ENCODE data around the gene CBFB.

Gene CBFB

DNA sequence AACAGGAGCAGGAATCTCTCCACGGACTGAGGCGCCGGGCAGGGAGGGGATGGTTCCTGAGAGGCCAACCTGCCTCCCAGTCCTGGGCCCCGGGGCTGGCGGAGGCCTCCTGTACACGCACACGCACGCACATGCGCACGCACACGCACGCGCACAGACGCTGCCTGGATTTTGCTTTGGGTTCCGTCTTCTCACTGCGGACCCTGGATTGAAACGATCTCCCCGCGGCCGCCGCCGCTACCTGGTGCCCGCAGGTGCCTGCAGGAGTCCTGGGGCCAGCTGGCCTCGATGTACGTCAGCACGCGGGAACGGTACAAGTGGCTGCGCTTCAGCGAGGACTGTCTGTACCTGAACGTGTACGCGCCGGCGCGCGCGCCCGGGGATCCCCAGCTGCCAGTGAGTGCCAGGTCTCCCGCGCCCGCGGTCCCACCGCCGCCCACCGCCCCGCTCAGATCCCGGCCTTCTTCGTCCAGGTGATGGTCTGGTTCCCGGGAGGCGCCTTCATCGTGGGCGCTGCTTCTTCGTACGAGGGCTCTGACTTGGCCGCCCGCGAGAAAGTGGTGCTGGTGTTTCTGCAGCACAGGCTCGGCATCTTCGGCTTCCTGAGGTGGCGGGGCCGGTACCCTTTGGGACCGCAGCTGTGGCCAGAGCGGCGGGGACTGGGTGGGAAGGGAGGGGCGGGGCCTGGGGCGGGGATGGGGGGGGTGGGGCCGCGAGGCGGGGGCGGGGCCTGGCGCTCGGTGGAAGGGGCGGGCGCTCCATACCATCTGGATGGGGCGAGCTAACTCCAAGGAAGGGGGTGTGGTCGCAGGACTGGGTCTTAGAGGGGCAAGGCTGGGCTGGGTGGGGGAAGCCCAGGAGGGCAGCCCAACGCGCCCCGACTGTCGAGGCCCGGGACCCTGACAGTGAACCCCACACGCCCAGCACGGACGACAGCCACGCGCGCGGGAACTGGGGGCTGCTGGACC lies 28.3 kb upstream of the CBFB start:
- peak; percentile 45 to 52 (median 47) for DNase-seq
- Histone ChIP-seq H3K4me3 (ENCODE audit: insufficient read depth, low read depth, low read length, poor library complexity, severe bottlenecking) (peak overlapping the region; percentile 58), H3K9me3 (ENCODE audit: control insufficient read depth, low read length) (no peaks in the 10 kb centered on the region), H3K4me1 (ENCODE audit: control insufficient read depth, insufficient read depth, low read length, poor library complexity, severe bottlenecking) (peaks cover 9% of the 10 kb centered on the region), H3K27ac (ENCODE audit: insufficient read depth, low read length, poor library complexity, severe bottlenecking) (peak overlapping the region; percentile 42), H3K36me3 (ENCODE audit: control insufficient read depth, insufficient read depth, low read length) (no peaks in the 10 kb centered on the region), H3K27me3 (replicated peaks; ENCODE audit: control insufficient read depth, insufficient read depth, low read length, poor library complexity, severe bottlenecking) (no peaks in the 10 kb centered on the region)

DNA sequence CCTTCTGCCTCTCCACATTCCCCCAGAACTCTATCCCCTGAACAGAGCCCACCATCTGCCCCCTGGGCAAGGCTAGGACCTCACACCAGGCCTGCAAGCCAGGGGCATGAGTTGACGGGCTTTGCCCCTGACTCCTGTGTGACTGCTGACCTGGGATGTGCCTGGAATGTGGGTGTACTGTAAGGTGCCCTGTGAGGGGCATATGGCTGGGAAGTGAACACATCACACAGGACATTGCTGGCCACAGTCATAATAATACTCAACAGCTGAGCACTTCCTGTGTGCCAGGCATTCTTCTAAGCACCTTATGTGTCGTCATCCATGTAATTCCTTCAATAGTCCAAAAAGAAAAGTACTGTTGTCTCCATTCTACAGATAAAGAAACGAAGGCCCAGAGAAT lies 27.2 kb upstream of the CBFB start:
- H3K27me3 ChIP-seq (replicated peaks; ENCODE audit: control insufficient read depth, insufficient read depth, low read length, poor library complexity, severe bottlenecking), result no peaks in the 10 kb centered on the region
- H3K36me3 ChIP-seq (ENCODE audit: control insufficient read depth, insufficient read depth, low read length), result no peaks in the 10 kb centered on the region

DNA sequence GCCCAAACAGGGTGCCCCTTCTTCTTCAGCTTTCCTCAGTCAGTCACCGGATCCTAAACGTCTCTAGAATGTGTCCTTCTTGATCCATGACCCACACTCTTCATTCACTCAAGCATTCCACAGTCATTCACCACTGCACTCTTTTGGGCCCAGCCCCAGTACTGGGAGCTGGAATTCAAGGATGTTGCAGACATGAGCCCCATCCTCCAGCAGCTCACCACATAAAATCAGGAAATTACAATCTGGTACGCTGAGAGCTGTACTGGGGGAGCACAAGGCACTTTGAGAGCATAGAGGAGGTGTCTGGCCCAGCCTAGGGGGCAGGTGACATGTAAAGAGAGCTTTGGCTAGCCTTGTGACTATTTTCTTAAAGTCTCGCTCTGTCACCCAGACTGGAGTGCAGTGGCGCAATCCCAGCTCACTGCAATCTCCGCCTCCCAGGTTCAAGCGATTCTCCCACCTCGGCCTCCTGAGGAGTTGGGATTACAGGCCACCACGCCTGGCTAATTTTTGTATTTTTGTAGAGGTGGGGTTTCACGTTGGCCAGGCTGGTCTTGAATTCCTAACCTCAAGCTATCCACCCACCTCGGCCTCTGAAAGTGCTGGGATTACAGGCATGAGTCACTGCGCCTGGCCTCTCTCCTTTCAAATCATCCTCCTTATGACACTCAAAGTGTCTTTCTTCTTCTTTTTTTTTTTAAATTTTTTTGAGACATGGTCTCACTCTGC lies 21.9 kb upstream of the CBFB start:
- Histone ChIP-seq H3K4me1 (ENCODE audit: control insufficient read depth, insufficient read depth, low read length, poor library complexity, severe bottlenecking) (no peaks in the 10 kb centered on the region), H3K4me3 (ENCODE audit: insufficient read depth, low read depth, low read length, poor library complexity, severe bottlenecking) (no peak overlapping the region), H3K36me3 (ENCODE audit: control insufficient read depth, insufficient read depth, low read length) (no peaks in the 10 kb centered on the region), H3K27ac (ENCODE audit: insufficient read depth, low read length, poor library complexity, severe bottlenecking) (no peak overlapping the region), H3K9me3 (ENCODE audit: control insufficient read depth, low read length) (no peaks in the 10 kb centered on the region), H3K27me3 (replicated peaks; ENCODE audit: control insufficient read depth, insufficient read depth, low read length, poor library complexity, severe bottlenecking) (no peaks in the 10 kb centered on the region)
- DNase-seq, result no peak

More for the DNA sequence above, 27.2 kb upstream of the CBFB start:
- no peaks in the 10 kb centered on the region for H3K9me3 ChIP-seq (ENCODE audit: control insufficient read depth, low read length)
- peak overlapping the region; percentile 58 for H3K4me3 ChIP-seq (ENCODE audit: insufficient read depth, low read depth, low read length, poor library complexity, severe bottlenecking)
- peaks cover 9% of the 10 kb centered on the region for H3K4me1 ChIP-seq (ENCODE audit: control insufficient read depth, insufficient read depth, low read length, poor library complexity, severe bottlenecking)
- H3K27ac ChIP-seq (ENCODE audit: insufficient read depth, low read length, poor library complexity, severe bottlenecking), result no peak overlapping the region
- no peak for DNase-seq

DNA sequence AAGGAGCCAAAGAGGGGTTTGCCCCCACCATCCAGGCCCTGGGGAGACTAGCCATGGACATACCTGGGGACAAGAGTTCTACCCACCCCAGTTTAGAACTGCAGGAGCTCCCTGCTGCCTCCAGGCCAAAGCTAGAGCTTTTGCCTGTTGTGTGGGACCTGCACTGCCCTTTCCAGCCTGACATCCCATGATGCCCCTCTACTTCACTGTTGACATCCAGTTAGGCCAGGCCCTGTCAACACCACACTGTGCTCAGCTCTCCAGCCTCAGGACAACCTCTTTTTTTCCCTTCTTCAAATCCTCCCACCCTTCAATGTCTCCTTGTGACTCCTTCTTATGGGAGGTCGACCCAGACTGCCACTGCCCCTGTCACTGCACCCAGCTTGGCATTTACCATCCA lies 19.8 kb upstream of the CBFB start:
- H3K9me3 ChIP-seq (ENCODE audit: control insufficient read depth, low read length), result no peaks in the 10 kb centered on the region
- no peak overlapping the region for H3K4me3 ChIP-seq (ENCODE audit: insufficient read depth, low read depth, low read length, poor library complexity, severe bottlenecking)
- H3K36me3 ChIP-seq (ENCODE audit: control insufficient read depth, insufficient read depth, low read length), result no peaks in the 10 kb centered on the region

DNA sequence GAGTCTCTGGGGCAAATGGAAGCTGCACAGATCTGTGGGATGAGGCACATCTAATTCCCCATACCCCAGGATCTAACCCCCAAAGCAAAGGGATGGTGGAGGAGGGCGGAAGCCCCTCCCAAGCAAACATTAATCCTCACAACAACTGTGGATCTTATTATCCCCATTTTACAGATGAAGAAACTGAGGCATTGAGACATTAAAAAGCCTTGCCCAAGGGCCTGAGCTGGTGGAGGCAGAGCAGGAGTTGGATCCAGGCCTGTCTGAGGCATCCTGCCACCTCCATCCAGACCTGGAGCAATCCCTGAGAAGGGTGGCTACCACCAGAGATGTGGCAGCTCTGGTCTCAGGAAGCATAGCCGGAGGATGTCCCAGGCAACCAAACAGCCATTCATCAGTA lies 17.7 kb upstream of the CBFB start:
- Histone ChIP-seq H3K36me3 (ENCODE audit: control insufficient read depth, insufficient read depth, low read length) (no peaks in the 10 kb centered on the region), H3K27ac (ENCODE audit: insufficient read depth, low read length, poor library complexity, severe bottlenecking) (no peak overlapping the region), H3K4me3 (ENCODE audit: insufficient read depth, low read depth, low read length, poor library complexity, severe bottlenecking) (no peak overlapping the region), H3K27me3 (replicated peaks; ENCODE audit: control insufficient read depth, insufficient read depth, low read length, poor library complexity, severe bottlenecking) (no peaks in the 10 kb centered on the region), H3K9me3 (ENCODE audit: control insufficient read depth, low read length) (no peaks in the 10 kb centered on the region), H3K4me1 (ENCODE audit: control insufficient read depth, insufficient read depth, low read length, poor library complexity, severe bottlenecking) (peaks cover 14% of the 10 kb centered on the region)
- DNase-seq, result no peak

More for the DNA sequence above, 19.8 kb upstream of the CBFB start:
- no peak overlapping the region for H3K27ac ChIP-seq (ENCODE audit: insufficient read depth, low read length, poor library complexity, severe bottlenecking)
- DNase-seq, result no peak
- peaks cover 9% of the 10 kb centered on the region for H3K4me1 ChIP-seq (ENCODE audit: control insufficient read depth, insufficient read depth, low read length, poor library complexity, severe bottlenecking)
- no peaks in the 10 kb centered on the region for H3K27me3 ChIP-seq (replicated peaks; ENCODE audit: control insufficient read depth, insufficient read depth, low read length, poor library complexity, severe bottlenecking)

DNA sequence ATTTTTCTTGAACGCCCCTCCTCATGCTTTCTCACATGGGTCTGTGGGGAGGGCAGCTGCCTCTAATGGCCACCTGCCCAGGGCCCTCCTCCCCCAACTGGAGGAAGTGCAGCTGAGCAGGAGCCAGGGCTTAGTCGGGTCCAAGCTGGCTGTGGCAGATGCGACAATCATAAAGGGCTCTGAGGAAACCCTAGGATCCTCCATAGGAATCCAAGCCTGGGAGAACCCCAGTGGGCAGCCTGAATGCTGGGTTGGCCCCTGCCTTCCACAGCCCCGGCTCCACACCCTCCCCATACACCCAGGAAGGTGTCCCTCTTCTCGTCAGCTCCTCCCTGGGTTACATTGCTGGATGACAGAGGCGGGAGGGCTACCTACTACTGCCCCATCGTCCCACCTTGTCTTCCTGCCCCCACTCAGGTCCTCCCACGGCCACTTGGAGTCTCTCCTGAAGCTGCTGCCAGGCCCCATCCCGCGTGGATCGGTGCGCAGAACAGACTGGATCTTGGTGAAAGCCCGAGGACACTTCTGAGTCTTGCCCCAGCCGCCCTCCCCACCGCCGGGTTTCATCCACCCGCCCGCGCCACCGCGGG lies 15.6 kb upstream of the CBFB start:
- H3K9me3 ChIP-seq (ENCODE audit: control insufficient read depth, low read length), result no peaks in the 10 kb centered on the region
- DNase-seq, result no peak
- peak overlapping the region; percentile 28 for H3K27ac ChIP-seq (ENCODE audit: insufficient read depth, low read length, poor library complexity, severe bottlenecking)
- no peaks in the 10 kb centered on the region for H3K36me3 ChIP-seq (ENCODE audit: control insufficient read depth, insufficient read depth, low read length)
- H3K4me1 ChIP-seq (ENCODE audit: control insufficient read depth, insufficient read depth, low read length, poor library complexity, severe bottlenecking), result peaks cover 14% of the 10 kb centered on the region
- H3K4me3 ChIP-seq (ENCODE audit: insufficient read depth, low read depth, low read length, poor library complexity, severe bottlenecking), result peak overlapping the region; percentile 60
- H3K27me3 ChIP-seq (replicated peaks; ENCODE audit: control insufficient read depth, insufficient read depth, low read length, poor library complexity, severe bottlenecking), result no peaks in the 10 kb centered on the region

DNA sequence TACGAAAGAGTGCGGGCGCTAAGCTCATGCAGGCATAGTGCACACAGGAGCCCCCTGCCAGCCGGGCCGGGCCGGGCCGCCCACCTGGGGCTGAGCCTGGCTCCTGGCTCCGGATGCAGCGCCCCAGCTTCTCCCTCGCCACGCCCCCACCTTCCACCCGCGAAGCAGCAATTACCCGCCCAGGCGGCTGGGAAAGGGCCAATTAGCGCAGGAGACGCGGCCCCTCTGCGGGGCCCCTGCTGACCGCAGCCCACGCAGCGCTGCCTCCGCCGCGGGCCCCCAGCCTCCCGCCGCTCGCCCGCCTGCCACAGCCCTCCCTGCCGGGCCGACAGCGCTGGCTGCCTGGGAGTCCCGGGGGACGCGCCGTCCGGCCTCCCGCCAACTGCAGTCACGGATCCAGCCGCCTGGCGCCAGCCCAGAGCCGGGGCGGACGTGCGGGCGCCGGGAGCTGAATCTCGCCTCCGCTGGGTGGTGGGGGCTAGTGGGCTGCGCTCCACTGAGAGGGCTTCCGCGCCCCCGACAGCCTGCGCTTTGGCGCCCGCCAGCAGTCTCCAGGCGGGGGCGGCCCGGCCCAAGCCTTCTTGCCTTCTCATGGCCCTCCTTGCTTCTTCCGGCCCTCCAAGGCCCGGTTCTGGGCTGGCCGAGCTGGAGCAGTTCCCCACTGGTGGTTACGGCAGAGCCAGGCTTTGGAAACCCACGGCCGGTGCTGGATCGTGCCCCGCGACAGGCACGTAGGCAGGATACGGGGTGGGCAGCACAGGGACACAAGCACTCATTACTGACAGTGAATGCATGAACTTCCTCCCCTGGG lies 14.9 kb upstream of the CBFB start:
- DNase-seq, result peak; percentile 60 to 72 (median 66)
- H3K27me3 ChIP-seq (replicated peaks; ENCODE audit: control insufficient read depth, insufficient read depth, low read length, poor library complexity, severe bottlenecking), result no peaks in the 10 kb centered on the region
- H3K36me3 ChIP-seq (ENCODE audit: control insufficient read depth, insufficient read depth, low read length), result no peaks in the 10 kb centered on the region
- no peaks in the 10 kb centered on the region for H3K9me3 ChIP-seq (ENCODE audit: control insufficient read depth, low read length)
- peak overlapping the region; percentile 60 for H3K4me3 ChIP-seq (ENCODE audit: insufficient read depth, low read depth, low read length, poor library complexity, severe bottlenecking)
- peak overlapping the region; percentile 28 for H3K27ac ChIP-seq (ENCODE audit: insufficient read depth, low read length, poor library complexity, severe bottlenecking)
- H3K4me1 ChIP-seq (ENCODE audit: control insufficient read depth, insufficient read depth, low read length, poor library complexity, severe bottlenecking), result peaks cover 14% of the 10 kb centered on the region

DNA sequence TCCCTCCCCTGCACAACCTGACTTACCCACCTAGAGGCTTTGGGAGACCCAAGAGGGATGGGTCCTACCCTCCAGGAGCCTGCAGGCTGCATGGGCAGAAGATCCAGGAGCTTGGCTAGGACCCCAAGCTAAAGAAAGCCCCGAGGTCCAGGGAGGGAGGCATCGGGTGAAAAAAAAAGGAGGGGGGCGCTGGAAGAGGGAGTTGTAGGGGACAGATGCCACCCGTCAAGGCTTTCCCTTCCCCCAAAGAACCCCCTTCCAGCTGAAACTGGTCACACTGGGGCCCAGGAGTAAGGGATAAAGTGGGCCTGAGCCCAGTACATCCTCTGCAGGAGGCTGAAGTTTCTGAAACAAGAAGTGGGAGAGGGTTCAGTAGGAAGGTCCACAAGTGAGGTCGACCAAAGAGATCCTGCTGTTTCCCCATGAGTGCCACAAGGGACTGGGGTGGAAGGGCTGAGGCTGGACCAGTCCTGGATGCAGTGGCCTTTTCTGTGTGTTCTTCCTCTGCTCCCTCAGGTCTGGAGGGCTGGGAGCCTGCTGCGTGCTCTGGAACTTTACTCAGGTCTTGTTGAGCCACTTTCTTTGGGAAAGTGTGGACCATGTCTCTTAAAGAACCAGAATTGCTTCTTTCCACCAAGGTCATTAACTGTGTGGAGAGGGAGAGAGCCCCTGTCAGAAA lies 14.2 kb upstream of the CBFB start:
- H3K36me3 ChIP-seq (ENCODE audit: control insufficient read depth, insufficient read depth, low read length), result no peaks in the 10 kb centered on the region
- H3K4me3 ChIP-seq (ENCODE audit: insufficient read depth, low read depth, low read length, poor library complexity, severe bottlenecking), result peak overlapping the region; percentile 60
- no peak for DNase-seq

DNA sequence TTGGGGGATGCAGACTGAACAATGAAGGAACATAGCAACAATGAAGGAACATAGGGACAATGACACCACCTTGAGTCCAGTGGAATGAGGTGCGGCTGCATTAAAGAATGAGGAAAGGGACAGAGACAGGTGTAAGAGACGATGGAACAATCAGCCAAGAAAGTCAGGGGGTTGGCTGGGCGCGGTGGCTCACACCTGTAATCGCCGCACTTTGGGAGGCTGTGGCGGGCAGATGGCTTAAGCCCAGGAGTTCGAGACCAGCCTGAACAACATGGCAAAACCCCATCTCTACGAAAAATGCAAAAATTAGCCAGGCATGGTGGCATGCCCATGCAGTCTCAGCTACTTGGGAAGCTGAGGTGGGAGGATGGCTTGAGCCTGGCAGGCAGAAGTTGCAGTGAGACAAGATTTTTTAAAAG lies 13.6 kb upstream of the CBFB start:
- Histone ChIP-seq H3K36me3 (ENCODE audit: control insufficient read depth, insufficient read depth, low read length) (no peaks in the 10 kb centered on the region), H3K4me3 (ENCODE audit: insufficient read depth, low read depth, low read length, poor library complexity, severe bottlenecking) (no peak overlapping the region), H3K4me1 (ENCODE audit: control insufficient read depth, insufficient read depth, low read length, poor library complexity, severe bottlenecking) (peaks cover 14% of the 10 kb centered on the region), H3K27ac (ENCODE audit: insufficient read depth, low read length, poor library complexity, severe bottlenecking) (no peak overlapping the region), H3K9me3 (ENCODE audit: control insufficient read depth, low read length) (no peaks in the 10 kb centered on the region), H3K27me3 (replicated peaks; ENCODE audit: control insufficient read depth, insufficient read depth, low read length, poor library complexity, severe bottlenecking) (no peaks in the 10 kb centered on the region)
- no peak for DNase-seq

More for the DNA sequence above, 14.2 kb upstream of the CBFB start:
- H3K27ac ChIP-seq (ENCODE audit: insufficient read depth, low read length, poor library complexity, severe bottlenecking), result no peak overlapping the region
- no peaks in the 10 kb centered on the region for H3K9me3 ChIP-seq (ENCODE audit: control insufficient read depth, low read length)
- H3K27me3 ChIP-seq (replicated peaks; ENCODE audit: control insufficient read depth, insufficient read depth, low read length, poor library complexity, severe bottlenecking), result no peaks in the 10 kb centered on the region
- peaks cover 14% of the 10 kb centered on the region for H3K4me1 ChIP-seq (ENCODE audit: control insufficient read depth, insufficient read depth, low read length, poor library complexity, severe bottlenecking)
